HepG2 (cell line): Measurements from ENCODE around the gene GRK3. TPM values are rescaled to one million over a fixed set of nuclear protein-coding genes. Genes with fewer than 3 reads are reported as not detected.

Experiments used
- KDM1A ChIP-seq: IDR thresholded peaks from 2 replicates; pipeline ENCODE4 v1.6.1; 2016; ENCODE audit warnings: missing compliant biosample characterization
- MAFF ChIP-seq: IDR thresholded peaks from 2 replicates; pipeline ENCODE4 v1.6.1; 2011; ENCODE audit warnings: low read depth, low read length, improper control_type of control experiment
- MTA1 ChIP-seq: sonication (generic); formaldehyde crosslinking; IDR thresholded peaks from 2 replicates; pipeline ENCODE4 v1.4.0; 2020; ENCODE audit warnings: missing genetic modification reagents, mild to moderate bottlenecking, borderline replicate concordance
- NFYC ChIP-seq: IDR thresholded peaks from 2 replicates; pipeline ENCODE4 v1.6.1; 2016; ENCODE audit warnings: missing genetic modification reagents, missing compliant biosample characterization
- polyA plus RNA-seq, 8 experiments: library from polyadenylated mRNA; depleted of rRNA in 3 of 8; stranded (reverse) in 7 of 8; unstranded in 1 of 8; fragments of >200 nt; fragmentation: Illumina TruSeq in 4 of 8; extraction: Trizol in 4 of 8; gene quantifications; 2 replicates each; pipeline versions ENCODE4 v1.2.1 to v1.2.3, GENCODE V29; 2011 to 2016; ENCODE audit warnings: low read depth in 4 of 8, missing spikeins in 1 of 8, mixed read lengths in 1 of 8; ENCODE audit not compliant: insufficient read depth in 1 of 8
- total RNA-seq, 5 experiments: library from RNA; depleted of rRNA; stranded (reverse); fragments of >200 nt; fragmentation: Illumina TruSeq; extraction: Trizol; gene quantifications; 2 replicates each; pipeline ENCODE4 v1.2.3, GENCODE V29; 2016; ENCODE audit warnings: low read depth in 1 of 5
- TF ChIP-seq, protein P1 (sequence below): sonication (generic); formaldehyde crosslinking; IDR thresholded peaks from 2 replicates; pipeline ENCODE4 v1.4.0; 2020; ENCODE audit warnings: missing genetic modification reagents
- TF ChIP-seq, protein P2 (sequence below): fragments of 450-650 bp; IDR thresholded peaks from 2 replicates; pipeline ENCODE4 v1.6.1; 2016
- TF ChIP-seq, protein P3 (sequence below): sonication (generic); formaldehyde crosslinking; IDR thresholded peaks from 2 replicates; pipeline ENCODE4 v1.4.0; 2020; ENCODE audit warnings: missing genetic modification reagents, mild to moderate bottlenecking, borderline replicate concordance
- TF ChIP-seq, protein P4 (sequence below): sonication (generic); formaldehyde crosslinking; IDR thresholded peaks from 2 replicates; pipeline ENCODE4 v1.4.0; 2020; ENCODE audit warnings: mild to moderate bottlenecking, missing genetic modification reagents

Gene GRK3
- total and polyA plus RNA-seq, 2 of the 13 experiments (the other 11 are each of a cell fraction or from before 2014, with no cell fraction given), result 8.5 to 16.7 TPM

DNA sequence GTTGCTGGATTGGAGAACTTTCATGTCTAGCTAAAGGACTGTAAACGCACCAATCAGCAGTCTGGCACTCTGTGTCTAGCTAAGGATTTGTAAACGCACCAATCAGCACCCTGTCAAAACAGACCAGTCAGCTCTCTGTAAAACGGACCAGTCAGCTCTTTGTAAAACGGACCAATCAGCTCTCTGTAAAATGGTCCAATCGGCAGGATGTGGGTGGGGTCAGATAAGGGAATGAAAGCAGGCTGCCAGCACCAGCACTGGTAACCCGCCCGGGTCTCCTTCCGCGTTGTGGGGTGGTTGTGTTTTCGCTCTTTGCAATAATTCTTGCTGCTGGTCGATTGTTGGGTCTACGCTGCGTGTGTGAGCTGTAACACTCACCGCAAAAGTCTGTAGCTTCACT lies 188.8 kb downstream of the GRK3 start (continued):
- no peak for TF ChIP-seq KDM1A (CRISPR knock-in tag)
- TF ChIP-seq, protein P1, sequence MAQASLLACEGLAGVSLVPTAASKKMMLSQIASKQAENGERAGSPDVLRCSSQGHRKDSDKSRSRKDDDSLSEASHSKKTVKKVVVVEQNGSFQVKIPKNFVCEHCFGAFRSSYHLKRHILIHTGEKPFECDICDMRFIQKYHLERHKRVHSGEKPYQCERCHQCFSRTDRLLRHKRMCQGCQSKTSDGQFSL (CRISPR knock-in tag), result no peak
- TF ChIP-seq MAFF, result peak; percentile 80
- TF ChIP-seq, protein P2, sequence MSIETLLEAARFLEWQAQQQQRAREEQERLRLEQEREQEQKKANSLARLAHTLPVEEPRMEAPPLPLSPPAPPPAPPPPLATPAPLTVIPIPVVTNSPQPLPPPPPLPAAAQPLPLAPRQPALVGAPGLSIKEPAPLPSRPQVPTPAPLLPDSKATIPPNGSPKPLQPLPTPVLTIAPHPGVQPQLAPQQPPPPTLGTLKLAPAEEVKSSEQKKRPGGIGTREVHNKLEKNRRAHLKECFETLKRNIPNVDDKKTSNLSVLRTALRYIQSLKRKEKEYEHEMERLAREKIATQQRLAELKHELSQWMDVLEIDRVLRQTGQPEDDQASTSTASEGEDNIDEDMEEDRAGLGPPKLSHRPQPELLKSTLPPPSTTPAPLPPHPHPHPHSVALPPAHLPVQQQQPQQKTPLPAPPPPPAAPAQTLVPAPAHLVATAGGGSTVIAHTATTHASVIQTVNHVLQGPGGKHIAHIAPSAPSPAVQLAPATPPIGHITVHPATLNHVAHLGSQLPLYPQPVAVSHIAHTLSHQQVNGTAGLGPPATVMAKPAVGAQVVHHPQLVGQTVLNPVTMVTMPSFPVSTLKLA, result no peak
- TF ChIP-seq, protein P3, sequence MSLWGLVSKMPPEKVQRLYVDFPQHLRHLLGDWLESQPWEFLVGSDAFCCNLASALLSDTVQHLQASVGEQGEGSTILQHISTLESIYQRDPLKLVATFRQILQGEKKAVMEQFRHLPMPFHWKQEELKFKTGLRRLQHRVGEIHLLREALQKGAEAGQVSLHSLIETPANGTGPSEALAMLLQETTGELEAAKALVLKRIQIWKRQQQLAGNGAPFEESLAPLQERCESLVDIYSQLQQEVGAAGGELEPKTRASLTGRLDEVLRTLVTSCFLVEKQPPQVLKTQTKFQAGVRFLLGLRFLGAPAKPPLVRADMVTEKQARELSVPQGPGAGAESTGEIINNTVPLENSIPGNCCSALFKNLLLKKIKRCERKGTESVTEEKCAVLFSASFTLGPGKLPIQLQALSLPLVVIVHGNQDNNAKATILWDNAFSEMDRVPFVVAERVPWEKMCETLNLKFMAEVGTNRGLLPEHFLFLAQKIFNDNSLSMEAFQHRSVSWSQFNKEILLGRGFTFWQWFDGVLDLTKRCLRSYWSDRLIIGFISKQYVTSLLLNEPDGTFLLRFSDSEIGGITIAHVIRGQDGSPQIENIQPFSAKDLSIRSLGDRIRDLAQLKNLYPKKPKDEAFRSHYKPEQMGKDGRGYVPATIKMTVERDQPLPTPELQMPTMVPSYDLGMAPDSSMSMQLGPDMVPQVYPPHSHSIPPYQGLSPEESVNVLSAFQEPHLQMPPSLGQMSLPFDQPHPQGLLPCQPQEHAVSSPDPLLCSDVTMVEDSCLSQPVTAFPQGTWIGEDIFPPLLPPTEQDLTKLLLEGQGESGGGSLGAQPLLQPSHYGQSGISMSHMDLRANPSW (CRISPR knock-in tag), result no peak
- TF ChIP-seq MTA1 (CRISPR knock-in tag), result no peak
- TF ChIP-seq, protein P4, sequence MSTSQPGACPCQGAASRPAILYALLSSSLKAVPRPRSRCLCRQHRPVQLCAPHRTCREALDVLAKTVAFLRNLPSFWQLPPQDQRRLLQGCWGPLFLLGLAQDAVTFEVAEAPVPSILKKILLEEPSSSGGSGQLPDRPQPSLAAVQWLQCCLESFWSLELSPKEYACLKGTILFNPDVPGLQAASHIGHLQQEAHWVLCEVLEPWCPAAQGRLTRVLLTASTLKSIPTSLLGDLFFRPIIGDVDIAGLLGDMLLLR, result no peak
- peak; percentile 20; the same call in 1 of the 2 replicates for TF ChIP-seq NFYC
